WTC11 (cell line): ENCODE results near the gene KLHDC9. TPM values are rescaled to one million over a fixed set of nuclear protein-coding genes. Genes with fewer than 3 reads are reported as not detected.
A peak's percentile ranks its signal among the peaks of the same experiment; 100 is the strongest.

Experiments used
- CREB1 ChIP-seq: sonication (generic); formaldehyde crosslinking; IDR thresholded peaks from 2 replicates; pipeline ENCODE4 v1.8.0; 2023; ENCODE audit warnings: mild to moderate bottlenecking, missing genetic modification reagents
- ELF4 ChIP-seq: sonication (generic); formaldehyde crosslinking; IDR thresholded peaks from 2 replicates; pipeline ENCODE4 v1.8.1; 2022; ENCODE audit warnings: low read depth, mild to moderate bottlenecking, moderate library complexity, missing genetic modification reagents
- EMX1 ChIP-seq: fragments of 250-450 bp; sonication (Bioruptor Pico); IDR thresholded peaks from 2 replicates; pipeline ENCODE4 v1.8.0; 2021; ENCODE audit warnings: mild to moderate bottlenecking
- GRHL2 ChIP-seq: fragments of 250-450 bp; sonication (Bioruptor Pico); IDR thresholded peaks from 2 replicates; pipeline ENCODE4 v1.8.0; 2022; ENCODE audit warnings: mild to moderate bottlenecking, moderate library complexity; ENCODE audit not compliant: insufficient replicate concordance, severe bottlenecking
- MXD4 ChIP-seq: fragments of 250-450 bp; sonication (Bioruptor Pico); IDR thresholded peaks from 2 replicates; pipeline ENCODE4 v1.8.0; 2021; ENCODE audit warnings: mild to moderate bottlenecking, moderate library complexity, borderline replicate concordance
- MYBL2 ChIP-seq: sonication (generic); formaldehyde crosslinking; IDR thresholded peaks from 2 replicates; pipeline ENCODE4 v1.8.1; 2023; ENCODE audit warnings: mild to moderate bottlenecking, moderate library complexity, missing genetic modification reagents
- PRRX2 ChIP-seq: fragments of 250-450 bp; sonication (Bioruptor Pico); IDR thresholded peaks from 2 replicates; pipeline ENCODE4 v1.8.0; 2021; ENCODE audit warnings: mild to moderate bottlenecking
- SP1 ChIP-seq: sonication (generic); formaldehyde crosslinking; conservative IDR thresholded peaks from 2 replicates; pipeline ENCODE4 v1.8.1; 2022; ENCODE audit warnings: missing genetic modification reagents
- TEAD4 ChIP-seq: sonication (generic); formaldehyde crosslinking; IDR thresholded peaks from 2 replicates; pipeline ENCODE4 v1.8.0; 2022; ENCODE audit warnings: mild to moderate bottlenecking, missing genetic modification reagents
- TP53 ChIP-seq: sonication (generic); formaldehyde crosslinking; IDR thresholded peaks from 2 replicates; pipeline ENCODE4 v1.8.1; 2023; ENCODE audit warnings: mild to moderate bottlenecking, missing genetic modification reagents
- ZNF138 ChIP-seq: sonication (generic); formaldehyde crosslinking; conservative IDR thresholded peaks from 2 replicates; pipeline ENCODE4 v1.8.1; 2022; ENCODE audit warnings: mild to moderate bottlenecking, moderate library complexity, missing genetic modification reagents
- ZNF396 ChIP-seq: fragments of 250-450 bp; sonication (Bioruptor Pico); IDR thresholded peaks from 2 replicates; pipeline ENCODE4 v1.8.0; 2021; ENCODE audit warnings: mild to moderate bottlenecking, moderate library complexity, borderline replicate concordance
- ZNF416 ChIP-seq: fragments of 250-450 bp; sonication (Bioruptor Pico); IDR thresholded peaks from 2 replicates; pipeline ENCODE4 v1.9.0; 2021; ENCODE audit warnings: mild to moderate bottlenecking, inconsistent platforms
- total RNA-seq: library from RNA; stranded (reverse); gene quantifications from 3 replicates; pipeline ENCODE4 v1.2.3, GENCODE V29; 2021
- TF ChIP-seq, protein P1 (sequence below): sonication (generic); formaldehyde crosslinking; IDR thresholded peaks from 2 replicates; pipeline ENCODE4 v1.8.1; 2023; ENCODE audit warnings: mild to moderate bottlenecking, missing genetic modification reagents
- TF ChIP-seq, protein P2 (sequence below): fragments of 250-450 bp; sonication (Bioruptor Pico); IDR thresholded peaks from 2 replicates; pipeline ENCODE4 v1.9.0; 2021; ENCODE audit warnings: mild to moderate bottlenecking, borderline replicate concordance
- TF ChIP-seq, protein P3 (sequence below): sonication (generic); formaldehyde crosslinking; IDR thresholded peaks from 2 replicates; pipeline ENCODE4 v1.8.0; 2022; ENCODE audit warnings: missing genetic modification reagents
- TF ChIP-seq, protein P4 (sequence below): sonication (generic); formaldehyde crosslinking; IDR thresholded peaks from 2 replicates; pipeline ENCODE4 v1.8.0; 2022; ENCODE audit warnings: mild to moderate bottlenecking, missing genetic modification reagents

The KLHDC9 gene
- total RNA-seq, 1 experiment from 2014 or later: 5.8 TPM

DNA sequence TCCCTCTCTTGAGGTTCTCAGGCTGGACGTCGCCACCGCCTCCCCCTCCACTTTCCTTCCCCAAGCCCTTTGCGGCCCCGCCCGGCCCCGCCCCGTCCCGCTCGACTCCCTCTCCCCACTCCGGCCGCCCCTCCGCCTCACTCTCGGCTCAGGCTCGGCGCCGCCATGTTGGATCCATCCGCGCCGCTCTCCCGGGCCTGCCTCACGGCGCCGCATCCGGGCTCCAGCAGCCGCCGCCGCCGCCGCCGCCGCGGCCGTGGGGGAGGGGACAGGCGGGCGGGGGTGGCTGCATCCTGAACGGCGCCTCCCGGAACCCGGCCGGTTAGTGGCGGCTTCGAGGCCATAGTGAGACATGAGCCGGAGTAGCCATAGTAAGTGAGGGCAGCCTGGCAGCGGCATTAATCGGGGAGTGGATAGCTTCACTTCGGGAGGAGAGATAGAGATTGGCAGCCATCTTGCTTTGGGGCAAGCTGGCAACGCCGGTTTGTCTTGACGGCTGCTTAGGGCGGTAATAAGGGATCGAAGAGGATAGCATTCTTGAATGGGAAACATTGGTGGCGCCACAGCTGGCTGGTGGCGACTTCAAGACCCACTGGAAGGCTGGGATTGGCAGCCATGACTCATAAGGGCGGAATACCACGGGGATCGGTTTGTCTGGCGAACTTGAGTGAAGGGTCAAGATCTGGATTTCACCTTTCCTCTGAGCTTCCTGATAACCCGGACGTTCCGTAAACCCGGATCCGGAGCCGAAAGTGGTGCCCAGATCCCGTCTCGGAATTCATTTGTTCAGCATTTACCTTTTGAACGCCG is 34.5 kb downstream of the KLHDC9 start, which contains the start of gene DEDD (continued):
- TF ChIP-seq GRHL2 (no peak), PRRX2 (CRISPR knock-in tag) (no peak), EMX1 (CRISPR knock-in tag) (no peak), CREB1 (CRISPR knock-in tag) (no peak), TP53 (no peak), MYBL2 (CRISPR knock-in tag) (0 out of 2 replicates have a peak, but pooled peaks have one; percentile 2), ZNF138 (CRISPR knock-in tag) (no peak), ZNF416 (CRISPR knock-in tag) (no peak), TEAD4 (CRISPR knock-in tag) (no peak), ZNF396 (CRISPR knock-in tag) (no peak), SP1 (CRISPR knock-in tag) (peak; percentile 60; the same call in 1 of the 2 replicates), ELF4 (CRISPR knock-in tag) (no peak), MXD4 (no peak)
- TF ChIP-seq, protein P1, sequence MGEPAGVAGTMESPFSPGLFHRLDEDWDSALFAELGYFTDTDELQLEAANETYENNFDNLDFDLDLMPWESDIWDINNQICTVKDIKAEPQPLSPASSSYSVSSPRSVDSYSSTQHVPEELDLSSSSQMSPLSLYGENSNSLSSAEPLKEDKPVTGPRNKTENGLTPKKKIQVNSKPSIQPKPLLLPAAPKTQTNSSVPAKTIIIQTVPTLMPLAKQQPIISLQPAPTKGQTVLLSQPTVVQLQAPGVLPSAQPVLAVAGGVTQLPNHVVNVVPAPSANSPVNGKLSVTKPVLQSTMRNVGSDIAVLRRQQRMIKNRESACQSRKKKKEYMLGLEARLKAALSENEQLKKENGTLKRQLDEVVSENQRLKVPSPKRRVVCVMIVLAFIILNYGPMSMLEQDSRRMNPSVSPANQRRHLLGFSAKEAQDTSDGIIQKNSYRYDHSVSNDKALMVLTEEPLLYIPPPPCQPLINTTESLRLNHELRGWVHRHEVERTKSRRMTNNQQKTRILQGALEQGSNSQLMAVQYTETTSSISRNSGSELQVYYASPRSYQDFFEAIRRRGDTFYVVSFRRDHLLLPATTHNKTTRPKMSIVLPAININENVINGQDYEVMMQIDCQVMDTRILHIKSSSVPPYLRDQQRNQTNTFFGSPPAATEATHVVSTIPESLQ: no peak
- TF ChIP-seq, protein P2, sequence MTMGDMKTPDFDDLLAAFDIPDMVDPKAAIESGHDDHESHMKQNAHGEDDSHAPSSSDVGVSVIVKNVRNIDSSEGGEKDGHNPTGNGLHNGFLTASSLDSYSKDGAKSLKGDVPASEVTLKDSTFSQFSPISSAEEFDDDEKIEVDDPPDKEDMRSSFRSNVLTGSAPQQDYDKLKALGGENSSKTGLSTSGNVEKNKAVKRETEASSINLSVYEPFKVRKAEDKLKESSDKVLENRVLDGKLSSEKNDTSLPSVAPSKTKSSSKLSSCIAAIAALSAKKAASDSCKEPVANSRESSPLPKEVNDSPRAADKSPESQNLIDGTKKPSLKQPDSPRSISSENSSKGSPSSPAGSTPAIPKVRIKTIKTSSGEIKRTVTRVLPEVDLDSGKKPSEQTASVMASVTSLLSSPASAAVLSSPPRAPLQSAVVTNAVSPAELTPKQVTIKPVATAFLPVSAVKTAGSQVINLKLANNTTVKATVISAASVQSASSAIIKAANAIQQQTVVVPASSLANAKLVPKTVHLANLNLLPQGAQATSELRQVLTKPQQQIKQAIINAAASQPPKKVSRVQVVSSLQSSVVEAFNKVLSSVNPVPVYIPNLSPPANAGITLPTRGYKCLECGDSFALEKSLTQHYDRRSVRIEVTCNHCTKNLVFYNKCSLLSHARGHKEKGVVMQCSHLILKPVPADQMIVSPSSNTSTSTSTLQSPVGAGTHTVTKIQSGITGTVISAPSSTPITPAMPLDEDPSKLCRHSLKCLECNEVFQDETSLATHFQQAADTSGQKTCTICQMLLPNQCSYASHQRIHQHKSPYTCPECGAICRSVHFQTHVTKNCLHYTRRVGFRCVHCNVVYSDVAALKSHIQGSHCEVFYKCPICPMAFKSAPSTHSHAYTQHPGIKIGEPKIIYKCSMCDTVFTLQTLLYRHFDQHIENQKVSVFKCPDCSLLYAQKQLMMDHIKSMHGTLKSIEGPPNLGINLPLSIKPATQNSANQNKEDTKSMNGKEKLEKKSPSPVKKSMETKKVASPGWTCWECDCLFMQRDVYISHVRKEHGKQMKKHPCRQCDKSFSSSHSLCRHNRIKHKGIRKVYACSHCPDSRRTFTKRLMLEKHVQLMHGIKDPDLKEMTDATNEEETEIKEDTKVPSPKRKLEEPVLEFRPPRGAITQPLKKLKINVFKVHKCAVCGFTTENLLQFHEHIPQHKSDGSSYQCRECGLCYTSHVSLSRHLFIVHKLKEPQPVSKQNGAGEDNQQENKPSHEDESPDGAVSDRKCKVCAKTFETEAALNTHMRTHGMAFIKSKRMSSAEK: no peak
- TF ChIP-seq, protein P3, sequence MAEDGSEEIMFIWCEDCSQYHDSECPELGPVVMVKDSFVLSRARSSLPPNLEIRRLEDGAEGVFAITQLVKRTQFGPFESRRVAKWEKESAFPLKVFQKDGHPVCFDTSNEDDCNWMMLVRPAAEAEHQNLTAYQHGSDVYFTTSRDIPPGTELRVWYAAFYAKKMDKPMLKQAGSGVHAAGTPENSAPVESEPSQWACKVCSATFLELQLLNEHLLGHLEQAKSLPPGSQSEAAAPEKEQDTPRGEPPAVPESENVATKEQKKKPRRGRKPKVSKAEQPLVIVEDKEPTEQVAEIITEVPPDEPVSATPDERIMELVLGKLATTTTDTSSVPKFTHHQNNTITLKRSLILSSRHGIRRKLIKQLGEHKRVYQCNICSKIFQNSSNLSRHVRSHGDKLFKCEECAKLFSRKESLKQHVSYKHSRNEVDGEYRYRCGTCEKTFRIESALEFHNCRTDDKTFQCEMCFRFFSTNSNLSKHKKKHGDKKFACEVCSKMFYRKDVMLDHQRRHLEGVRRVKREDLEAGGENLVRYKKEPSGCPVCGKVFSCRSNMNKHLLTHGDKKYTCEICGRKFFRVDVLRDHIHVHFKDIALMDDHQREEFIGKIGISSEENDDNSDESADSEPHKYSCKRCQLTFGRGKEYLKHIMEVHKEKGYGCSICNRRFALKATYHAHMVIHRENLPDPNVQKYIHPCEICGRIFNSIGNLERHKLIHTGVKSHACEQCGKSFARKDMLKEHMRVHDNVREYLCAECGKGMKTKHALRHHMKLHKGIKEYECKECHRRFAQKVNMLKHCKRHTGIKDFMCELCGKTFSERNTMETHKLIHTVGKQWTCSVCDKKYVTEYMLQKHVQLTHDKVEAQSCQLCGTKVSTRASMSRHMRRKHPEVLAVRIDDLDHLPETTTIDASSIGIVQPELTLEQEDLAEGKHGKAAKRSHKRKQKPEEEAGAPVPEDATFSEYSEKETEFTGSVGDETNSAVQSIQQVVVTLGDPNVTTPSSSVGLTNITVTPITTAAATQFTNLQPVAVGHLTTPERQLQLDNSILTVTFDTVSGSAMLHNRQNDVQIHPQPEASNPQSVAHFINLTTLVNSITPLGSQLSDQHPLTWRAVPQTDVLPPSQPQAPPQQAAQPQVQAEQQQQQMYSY: peak; percentile 86
- TF ChIP-seq, protein P4, sequence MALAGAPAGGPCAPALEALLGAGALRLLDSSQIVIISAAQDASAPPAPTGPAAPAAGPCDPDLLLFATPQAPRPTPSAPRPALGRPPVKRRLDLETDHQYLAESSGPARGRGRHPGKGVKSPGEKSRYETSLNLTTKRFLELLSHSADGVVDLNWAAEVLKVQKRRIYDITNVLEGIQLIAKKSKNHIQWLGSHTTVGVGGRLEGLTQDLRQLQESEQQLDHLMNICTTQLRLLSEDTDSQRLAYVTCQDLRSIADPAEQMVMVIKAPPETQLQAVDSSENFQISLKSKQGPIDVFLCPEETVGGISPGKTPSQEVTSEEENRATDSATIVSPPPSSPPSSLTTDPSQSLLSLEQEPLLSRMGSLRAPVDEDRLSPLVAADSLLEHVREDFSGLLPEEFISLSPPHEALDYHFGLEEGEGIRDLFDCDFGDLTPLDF (CRISPR knock-in tag): no peak
